ENCODE measurements around the gene PSEN1.

Gene PSEN1

DNA sequence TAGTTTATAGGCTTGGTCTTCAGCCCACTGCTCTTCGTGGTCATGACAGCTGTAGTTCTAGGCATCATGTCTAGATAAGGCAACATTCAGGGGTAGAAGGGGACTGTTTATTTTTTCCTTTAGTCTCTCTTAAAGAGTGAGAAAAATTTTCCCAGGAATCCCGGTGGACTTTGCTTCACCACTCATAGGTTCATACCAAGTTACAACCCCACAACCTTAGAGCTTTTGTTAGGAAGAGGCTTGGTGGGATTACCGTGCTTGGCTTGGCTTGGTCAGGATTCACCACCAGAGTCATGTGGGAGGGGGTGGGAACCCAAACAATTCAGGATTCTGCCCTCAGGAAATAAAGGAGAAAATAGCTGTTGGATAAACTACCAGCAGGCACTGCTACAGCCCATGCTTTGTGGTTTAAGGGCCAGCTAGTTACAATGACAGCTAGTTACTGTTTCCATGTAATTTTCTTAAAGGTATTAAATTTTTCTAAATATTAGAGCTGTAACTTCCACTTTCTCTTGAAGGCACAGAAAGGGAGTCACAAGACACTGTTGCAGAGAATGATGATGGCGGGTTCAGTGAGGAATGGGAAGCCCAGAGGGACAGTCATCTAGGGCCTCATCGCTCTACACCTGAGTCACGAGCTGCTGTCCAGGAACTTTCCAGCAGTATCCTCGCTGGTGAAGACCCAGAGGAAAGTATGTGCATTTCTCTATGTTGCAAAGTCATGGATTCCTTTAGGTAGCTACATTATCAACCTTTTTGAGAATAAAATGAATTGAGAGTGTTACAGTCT, 75.1 kb downstream of the PSEN1 start:
- in situ Hi-C loops (cut with MboI; ENCODE audit: low sequenced_read_pairs): no loop called here

GRCh38 chr14:73216030-73216429, 79.7 kb downstream of the PSEN1 start:
- in situ Hi-C loops (cut with MboI; ENCODE audit: low sequenced_read_pairs): no loop called here

GRCh38 chr14:73217411-73217810, 81.1 kb downstream of the PSEN1 start:
- in situ Hi-C loops (cut with MboI; ENCODE audit: low sequenced_read_pairs): no loop called here

GRCh38 chr14:73220061-73220460, 83.8 kb downstream of the PSEN1 start:
- in situ Hi-C loops (cut with MboI; ENCODE audit: low sequenced_read_pairs): no loop called here

GRCh38 chr14:73220634-73221033, 84.3 kb downstream of the PSEN1 start:
- in situ Hi-C loops (cut with MboI; ENCODE audit: low sequenced_read_pairs): no loop called here

DNA sequence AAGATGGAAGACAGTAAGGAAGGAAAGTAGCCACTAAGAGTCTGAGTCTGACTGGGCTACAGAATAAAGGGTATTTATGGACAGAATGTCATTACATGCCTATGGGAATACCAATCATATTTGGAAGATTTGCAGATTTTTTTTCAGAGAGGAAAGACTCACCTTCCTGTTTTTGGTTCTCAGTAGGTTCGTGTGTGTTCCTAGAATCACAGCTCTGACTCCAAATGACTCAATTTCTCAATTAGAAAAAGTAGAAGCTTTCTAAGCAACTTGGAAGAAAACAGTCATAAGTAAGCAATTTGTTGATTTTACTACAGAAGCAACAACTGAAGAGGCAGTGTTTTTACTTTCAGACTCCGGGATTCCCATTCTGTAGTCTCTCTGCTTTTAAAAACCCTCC, 85.6 kb downstream of the PSEN1 start:
- in situ Hi-C loops (cut with MboI; ENCODE audit: low sequenced_read_pairs): no loop called here

GRCh38 chr14:73223049-73223448, 86.7 kb downstream of the PSEN1 start:
- in situ Hi-C loops (cut with MboI; ENCODE audit: low sequenced_read_pairs): no loop called here

DNA sequence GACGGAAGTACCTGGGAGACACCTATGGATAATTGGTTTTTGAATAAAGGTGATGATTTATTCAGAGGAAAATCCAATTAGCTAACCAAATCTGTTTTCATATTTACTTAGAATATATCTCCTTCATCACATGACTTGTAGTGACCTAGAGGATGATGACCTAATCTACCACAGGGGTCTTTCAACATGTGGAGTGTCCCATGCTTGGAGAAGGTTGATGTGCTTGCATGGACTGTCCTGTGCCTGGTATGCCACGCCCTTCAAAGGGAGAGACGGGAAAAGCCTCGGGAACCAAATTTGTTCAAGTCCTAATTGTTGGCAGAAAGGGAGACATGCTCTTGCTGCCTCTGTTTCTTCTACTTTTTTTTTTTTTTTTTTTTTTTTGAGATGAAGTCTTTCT, 89.2 kb downstream of the PSEN1 start:
- in situ Hi-C loops (cut with MboI; ENCODE audit: low sequenced_read_pairs): no loop called here

DNA sequence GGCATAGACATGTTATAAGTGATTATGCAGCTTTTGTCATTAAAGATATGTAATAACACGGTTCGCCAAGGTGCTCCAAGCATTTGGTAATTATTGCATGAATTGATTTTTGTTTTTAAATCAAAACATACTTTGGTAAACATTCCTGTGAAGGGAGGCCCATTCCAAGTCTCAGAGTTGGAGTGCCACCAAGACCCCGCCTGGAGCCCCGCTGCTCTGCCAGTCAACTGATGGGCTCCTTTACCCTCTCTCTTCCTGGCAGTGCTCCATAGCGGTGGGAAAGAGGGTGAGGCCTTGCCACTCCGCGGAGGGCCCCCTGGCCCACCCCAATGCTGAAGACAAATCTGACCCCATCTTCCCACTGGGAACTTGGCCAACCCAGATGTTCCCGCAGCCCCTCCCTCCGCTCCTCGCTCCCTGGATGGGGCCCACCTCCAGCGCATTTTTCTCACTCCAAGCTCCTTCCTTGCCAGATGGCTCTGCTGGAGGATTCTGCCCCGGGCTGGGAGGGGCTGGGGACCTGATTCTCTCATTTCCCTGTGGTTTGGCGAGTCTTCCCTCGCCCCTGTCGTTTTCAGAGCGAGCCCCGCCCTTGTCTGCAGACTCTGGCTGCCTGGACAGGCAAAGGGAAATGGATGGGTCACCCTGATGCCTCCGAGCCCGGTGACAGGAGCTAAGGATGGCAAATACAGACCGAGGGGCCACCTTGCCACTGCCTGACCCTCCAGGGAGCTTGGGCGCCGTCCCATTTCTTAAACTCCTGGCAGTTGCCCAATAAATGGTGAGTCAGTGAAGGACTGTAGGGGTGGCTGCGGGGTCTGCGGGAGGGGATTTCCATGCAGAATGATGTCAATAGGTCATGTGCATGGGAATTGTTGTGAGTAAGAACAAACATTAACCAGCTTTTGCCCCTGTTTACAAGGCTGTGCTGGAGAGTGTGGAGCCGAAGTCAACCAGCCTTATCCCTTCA, 91.8 kb downstream of the PSEN1 start:
- in situ Hi-C loops (cut with MboI; ENCODE audit: low sequenced_read_pairs): no loop called here

DNA sequence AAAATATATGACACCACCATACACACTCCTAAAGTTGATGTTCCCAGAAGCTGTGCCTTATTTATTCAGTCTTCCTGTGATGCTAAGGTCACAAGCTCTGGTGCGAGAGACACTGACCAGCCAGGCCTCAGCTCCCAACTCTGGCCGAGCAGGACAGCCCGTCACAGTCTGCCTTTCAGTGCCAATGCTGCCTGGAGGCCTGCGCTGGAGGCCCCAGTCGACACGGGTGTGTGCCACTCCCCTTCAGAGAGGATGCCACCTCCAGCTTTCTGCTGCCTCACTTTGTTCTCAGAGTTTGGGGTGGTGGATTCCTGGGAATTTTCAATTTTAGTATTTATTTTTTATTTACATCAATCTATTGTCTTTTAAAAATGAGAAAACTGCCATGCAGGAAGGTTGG, 93.7 kb downstream of the PSEN1 start:
- in situ Hi-C loops (cut with MboI; ENCODE audit: low sequenced_read_pairs): no loop called here

- in situ Hi-C loops (cut with MboI; ENCODE audit: low sequenced_read_pairs): no loop called here
Measured at GRCh38 chr14:73231981-73232851, 95.9 kb downstream of the PSEN1 start.

DNA sequence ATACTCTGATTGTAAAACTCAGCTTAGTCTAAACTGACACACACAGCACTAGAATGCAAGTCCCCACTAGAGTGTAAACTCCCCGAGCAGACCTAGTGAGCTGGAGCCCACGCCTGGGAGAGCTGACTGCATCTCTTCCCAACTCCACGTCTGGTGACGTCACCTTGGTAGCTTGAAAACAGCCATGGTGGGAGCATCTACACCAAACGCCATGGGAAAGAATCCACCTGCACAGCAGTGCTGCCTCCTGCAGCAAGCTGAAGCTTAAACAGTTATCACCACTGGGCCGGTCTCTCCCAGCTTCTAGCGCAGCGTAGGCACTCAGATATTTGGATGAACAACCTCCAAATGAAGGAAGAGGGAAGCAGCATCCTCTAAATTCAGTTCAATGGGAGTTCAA, 96.7 kb downstream of the PSEN1 start:
- in situ Hi-C loops (cut with MboI; ENCODE audit: low sequenced_read_pairs): no loop called here

- in situ Hi-C loops (cut with MboI; ENCODE audit: low sequenced_read_pairs): no loop called here
Measured at GRCh38 chr14:73233564-73233963, 97.3 kb downstream of the PSEN1 start.

- in situ Hi-C loops (cut with MboI; ENCODE audit: low sequenced_read_pairs): no loop called here
Measured at GRCh38 chr14:73234029-73234428, 97.7 kb downstream of the PSEN1 start.

GRCh38 chr14:73234586-73235394, 98.5 kb downstream of the PSEN1 start:
- in situ Hi-C loops (cut with MboI; ENCODE audit: low sequenced_read_pairs): no loop called here

- in situ Hi-C loops (cut with MboI; ENCODE audit: low sequenced_read_pairs): no loop called here
Measured at GRCh38 chr14:73235531-73236155, 99.3 kb downstream of the PSEN1 start.

- in situ Hi-C loops (cut with MboI; ENCODE audit: low sequenced_read_pairs): no loop called here
Measured at GRCh38 chr14:73236157-73236556, 99.8 kb downstream of the PSEN1 start.

DNA sequence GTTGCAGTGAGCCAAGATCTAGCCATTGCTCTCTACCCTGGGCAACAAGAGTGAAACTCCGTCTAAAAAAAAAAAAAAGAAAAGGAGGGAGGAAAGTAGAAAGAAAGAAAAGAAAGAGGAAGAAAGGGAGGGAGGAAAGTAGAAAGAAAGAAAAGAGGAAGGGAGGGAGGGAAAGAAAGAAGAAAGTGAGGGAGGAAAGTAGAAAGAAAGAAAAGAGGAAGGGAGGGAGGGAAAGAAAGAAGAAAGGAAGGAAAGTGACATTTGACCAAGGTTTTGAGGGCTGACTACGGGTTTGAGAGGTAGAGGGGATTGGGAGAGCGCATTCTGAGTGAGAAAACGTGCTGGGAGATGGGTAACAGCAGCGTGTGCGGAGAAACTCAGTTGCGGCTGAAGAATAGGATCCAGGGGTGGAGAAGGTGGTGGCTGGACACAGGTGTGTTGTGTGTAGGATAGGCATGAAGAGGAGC, 100.5 kb downstream of the PSEN1 start:
- in situ Hi-C loops (cut with MboI; ENCODE audit: low sequenced_read_pairs): no loop called here

DNA sequence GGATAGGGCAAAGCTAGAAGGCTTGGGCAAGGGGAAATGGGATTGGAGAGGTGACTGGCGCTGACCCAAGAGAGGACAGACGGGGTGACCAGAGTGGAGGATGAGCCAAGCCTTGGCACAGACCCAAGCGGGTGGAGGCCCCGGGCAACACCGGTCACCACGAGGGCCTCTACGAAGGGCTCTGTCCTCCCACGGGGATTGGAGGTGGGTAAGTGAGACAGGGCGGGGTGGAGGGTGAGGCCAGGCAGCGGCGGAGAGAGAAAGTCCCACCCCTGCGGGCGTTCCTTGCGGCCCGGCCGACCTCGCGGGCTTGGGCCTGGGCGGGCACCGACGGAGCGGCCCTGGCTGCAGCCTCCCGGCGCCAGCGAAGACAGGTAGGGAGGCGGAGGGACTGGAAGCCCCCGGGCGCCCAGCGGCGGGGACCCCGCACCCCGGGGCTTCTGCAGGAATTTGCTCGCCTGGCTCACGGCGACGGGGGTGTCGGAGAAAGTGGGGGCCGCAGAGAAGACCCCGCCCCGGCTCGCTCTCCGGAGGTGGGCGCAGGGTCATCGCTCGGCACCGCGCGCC, 101.0 kb downstream of the PSEN1 start, which contains the start of gene PAPLN:
TSS of gene PAPLN (plus strand) at position 288 of the 567 bp plus-strand sequence. CDS start 2,273 bp downstream, outside the sequence.
- in situ Hi-C loops (cut with MboI; ENCODE audit: low sequenced_read_pairs): no loop called here
